ENCODE data around the gene RANBP9. TPM values are rescaled to one million over a fixed set of nuclear protein-coding genes. Genes with fewer than 3 reads are reported as not detected.

The RANBP9 gene
- total RNA-seq (40.2 and 44.4 TPM in 2 replicates), polyA plus RNA-seq (12.8 and 15.1 TPM in 2 replicates), polyA minus RNA-seq (22.4 and 26.9 TPM in 2 replicates), Bru-seq, nascent RNA (percentile 91 among the genes with signal in this experiment), BruChase-seq, experiment 1, labeled RNA remaining after a 6-hour chase (percentile 83 among the genes with signal in this experiment), BruChase-seq, experiment 2, labeled RNA remaining after a 2-hour chase (percentile 88 among the genes with signal in this experiment)
- 26.1 and 32.3 TPM in 2 replicates for polyA plus RNA-seq (2011; cell fraction: cytosol; rRNA removed)
- 42.9 and 45.3 TPM in 2 replicates for polyA plus RNA-seq (2011; cell fraction: nucleus; rRNA removed)
- 26.9 and 36.7 TPM in 2 replicates for polyA plus RNA-seq (2012)
- 19.4 TPM for polyA minus RNA-seq (2011; cell fraction: cytosol; rRNA and poly(A)+ RNA removed)
- 23.3 and 26.1 TPM in 2 replicates for polyA minus RNA-seq (2011; cell fraction: nucleus; rRNA and poly(A)+ RNA removed)
- long read RNA-seq, partial matches to known transcripts, result 4 of 21 reads
- long read RNA-seq, other reads (novel, unspliced or antisense), result 13 of 21 reads

DNA sequence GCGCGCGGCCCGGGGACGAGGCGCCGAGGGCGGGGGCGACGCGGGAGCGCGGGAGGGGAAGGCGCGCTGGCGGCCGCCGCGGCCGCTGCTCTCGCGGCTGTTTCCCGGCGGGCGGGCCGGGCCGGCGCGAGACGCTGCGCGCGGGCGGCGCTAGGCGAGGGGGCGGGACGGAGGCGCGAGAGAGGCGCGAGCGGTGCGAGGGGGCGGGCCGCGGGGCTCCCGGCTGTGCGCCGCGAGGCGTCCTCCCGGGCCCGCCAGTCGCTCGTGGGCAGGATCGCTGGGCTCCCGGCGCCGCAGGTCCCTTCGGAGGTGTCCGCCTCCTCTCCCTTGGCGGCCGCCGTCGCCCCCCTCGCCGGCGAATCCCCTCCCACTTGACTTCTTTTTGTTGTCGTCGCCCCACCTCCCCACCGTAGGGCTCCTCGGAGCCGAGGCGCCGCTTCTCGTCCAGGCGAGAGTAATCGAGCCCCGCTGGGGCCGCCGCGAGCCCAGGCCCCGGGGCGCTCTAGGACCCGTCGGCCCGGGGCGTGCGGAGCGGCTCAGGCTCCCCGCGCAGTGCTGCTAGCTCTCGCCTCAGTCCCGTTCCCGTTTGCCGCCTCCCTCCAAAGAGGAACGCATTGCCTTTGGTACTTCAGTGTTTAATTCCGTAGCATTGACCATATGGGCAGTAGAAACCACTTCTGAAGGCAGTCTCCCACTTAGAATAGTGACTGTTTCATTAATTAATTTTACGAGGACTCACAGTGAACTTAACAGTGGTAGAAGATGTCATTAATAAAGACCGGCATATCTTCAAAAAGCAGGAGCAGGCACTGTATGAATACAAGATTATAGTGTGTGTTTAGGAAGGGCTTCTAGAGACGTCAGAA, at the start of gene RANBP9:
TSS of gene RANBP9 (minus strand) at position 103 of the 866 bp plus-strand sequence. CDS start 330 bp downstream, outside the sequence.
- Histone ChIP-seq H3K4me1 (ENCODE audit: control insufficient read depth, extremely low read depth, insufficient read depth, low read length) (peaks cover 25% of the 10 kb centered on the region), H4K20me1 (replicated peaks; ENCODE audit: control insufficient read depth, extremely low read depth, insufficient read depth, low read length) (no peaks in the 10 kb centered on the region), H3K9me1 (replicated peaks; ENCODE audit: control insufficient read depth, extremely low read depth, insufficient read depth, low read length) (no peaks in the 10 kb centered on the region), H3K27me3 (ENCODE audit: control insufficient read depth in 2 of 2, insufficient read depth in 2 of 2, low read length in 2 of 2) (no peaks in the 10 kb centered on the region), H3K4me3 (replicated peaks in 1 of 3; ENCODE audit: insufficient read depth in 1 of 3, low read depth in 1 of 3, low read length in 3 of 3) (peak within 1 kb of the TSS; percentile 79 to 99 (median 95)), H3K9me3 (replicated peaks; ENCODE audit: control insufficient read depth, insufficient read depth, low read length) (no peaks in the 10 kb centered on the region), H3K27ac (ENCODE audit: insufficient read depth, low read depth, low read length) (peak within 1 kb of the TSS; percentile 74), H3K36me3 (ENCODE audit: control insufficient read depth in 2 of 2, extremely low read depth in 1 of 2, insufficient read depth in 2 of 2, low read length in 2 of 2) (no peaks in the 10 kb centered on the region), H2AFZ (ENCODE audit: low read depth, low read length) (peak within 1 kb of the TSS; percentile 74), H3K79me2 (ENCODE audit: control insufficient read depth, insufficient read depth, low read length) (peaks cover 40% of the 10 kb centered on the region), H3K9ac (replicated peaks; ENCODE audit: extremely low read depth, insufficient read depth, low read length) (peak within 1 kb of the TSS; percentile 85), H3K4me2 (ENCODE audit: insufficient read depth, low read length) (peak within 1 kb of the TSS; percentile 98)
- dilution Hi-C loops (cut with MboI; ENCODE audit: extremely low pct_ligation_motif_present, low sequenced_read_pairs), result no loop called here
- intact Hi-C loops (cut with micrococcal nuclease), result loop anchor here (1.0 to 10.0 kb wide), 7 partner anchors 59 to 1535 kb away; partner anchors contain the start of genes JARID2, MCUR1, NOL7 and TBC1D7
- CTCF ChIA-PET, result interaction anchor here (0.8 to 5.0 kb wide), 6 partner anchors 12 to 97 kb away, joined by 3 to 33 read pairs (median 4); partner anchors contain the start of gene NOL7
- DNase-seq (ENCODE audit: low read depth, low spot score) (peak; percentile 90), FAIRE-seq (no peak)
- BruUV-seq (replicated peaks), result TSS peak; percentile 77
- TF ChIP-seq MYC (IDR thresholded peaks at IDR 0.05; ENCODE audit: low read depth, low read length) (no peak), POLR2A (IDR thresholded peaks at IDR 0.05; ENCODE audit: low read depth, low read length) (peak; percentile 75), POLR2AphosphoS5 (IDR thresholded peaks at IDR 0.05; ENCODE audit: insufficient read depth, low read depth, low read length) (peak; percentile 77), JUN (IDR thresholded peaks at IDR 0.05; ENCODE audit: borderline replicate concordance, insufficient read depth, insufficient read length, low read depth) (no peak), EZH2 (IDR thresholded peaks at IDR 0.05; ENCODE audit: borderline replicate concordance, low read depth, low read length, severe bottlenecking) (no peak)
- TF ChIP-seq, protein P1, sequence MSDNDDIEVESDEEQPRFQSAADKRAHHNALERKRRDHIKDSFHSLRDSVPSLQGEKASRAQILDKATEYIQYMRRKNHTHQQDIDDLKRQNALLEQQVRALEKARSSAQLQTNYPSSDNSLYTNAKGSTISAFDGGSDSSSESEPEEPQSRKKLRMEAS (IDR thresholded peaks at IDR 0.05; ENCODE audit: insufficient read depth, insufficient read length), result no peak
- POLR2A ChIA-PET, result interaction anchor here (0.7 kb wide), 1 partner anchor 1580 kb away, joined by 3 read pairs; no protein-coding TSS in a partner anchor

Measured in endothelial cell of umbilical vein (primary cell).